Fibroblast of pulmonary artery (primary cell): ENCODE data around the gene TENM3.

Experiments used
- DNase-seq: peaks from one replicate; pipeline ENCODE4 v3.0.0-alpha.2; 2010; ENCODE audit warnings: low read depth
- H3K4me3 ChIP-seq: replicated peaks from 2 replicates; pipeline ENCODE4 v1.5.1; 2011; ENCODE audit warnings: low read depth, mild to moderate bottlenecking, control low read depth, low read length, moderate library complexity
- TF ChIP-seq, protein P1 (sequence below): IDR thresholded peaks from 2 replicates; pipeline ENCODE4 v1.5.1; 2011; ENCODE audit warnings: mild to moderate bottlenecking, control low read depth, low read length, inconsistent platforms; ENCODE audit errors: missing control alignments

Gene TENM3

DNA sequence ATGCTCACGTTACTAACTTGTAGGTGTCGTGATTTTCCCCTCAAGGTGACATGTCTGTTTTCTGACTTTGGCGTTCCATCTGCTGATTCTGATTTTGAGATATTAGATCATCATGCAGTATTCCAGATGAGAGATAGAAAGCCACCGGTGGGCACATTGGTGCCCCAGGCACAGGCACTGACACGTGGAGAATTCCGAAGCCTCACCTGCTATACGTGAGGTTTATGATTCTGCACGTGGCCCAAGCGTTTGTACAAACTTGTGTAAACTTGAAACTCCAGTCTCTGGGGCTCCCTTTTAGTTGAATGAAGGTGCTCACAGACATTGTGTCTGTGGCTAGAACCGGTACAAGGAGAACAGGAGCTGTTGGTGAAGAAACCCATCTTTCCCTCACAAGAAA, 81.1 kb downstream of the TENM3 start:
- no peak for DNase-seq
- no peak overlapping the region for H3K4me3 ChIP-seq
- TF ChIP-seq, protein P1, sequence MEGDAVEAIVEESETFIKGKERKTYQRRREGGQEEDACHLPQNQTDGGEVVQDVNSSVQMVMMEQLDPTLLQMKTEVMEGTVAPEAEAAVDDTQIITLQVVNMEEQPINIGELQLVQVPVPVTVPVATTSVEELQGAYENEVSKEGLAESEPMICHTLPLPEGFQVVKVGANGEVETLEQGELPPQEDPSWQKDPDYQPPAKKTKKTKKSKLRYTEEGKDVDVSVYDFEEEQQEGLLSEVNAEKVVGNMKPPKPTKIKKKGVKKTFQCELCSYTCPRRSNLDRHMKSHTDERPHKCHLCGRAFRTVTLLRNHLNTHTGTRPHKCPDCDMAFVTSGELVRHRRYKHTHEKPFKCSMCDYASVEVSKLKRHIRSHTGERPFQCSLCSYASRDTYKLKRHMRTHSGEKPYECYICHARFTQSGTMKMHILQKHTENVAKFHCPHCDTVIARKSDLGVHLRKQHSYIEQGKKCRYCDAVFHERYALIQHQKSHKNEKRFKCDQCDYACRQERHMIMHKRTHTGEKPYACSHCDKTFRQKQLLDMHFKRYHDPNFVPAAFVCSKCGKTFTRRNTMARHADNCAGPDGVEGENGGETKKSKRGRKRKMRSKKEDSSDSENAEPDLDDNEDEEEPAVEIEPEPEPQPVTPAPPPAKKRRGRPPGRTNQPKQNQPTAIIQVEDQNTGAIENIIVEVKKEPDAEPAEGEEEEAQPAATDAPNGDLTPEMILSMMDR = no peak

DNA sequence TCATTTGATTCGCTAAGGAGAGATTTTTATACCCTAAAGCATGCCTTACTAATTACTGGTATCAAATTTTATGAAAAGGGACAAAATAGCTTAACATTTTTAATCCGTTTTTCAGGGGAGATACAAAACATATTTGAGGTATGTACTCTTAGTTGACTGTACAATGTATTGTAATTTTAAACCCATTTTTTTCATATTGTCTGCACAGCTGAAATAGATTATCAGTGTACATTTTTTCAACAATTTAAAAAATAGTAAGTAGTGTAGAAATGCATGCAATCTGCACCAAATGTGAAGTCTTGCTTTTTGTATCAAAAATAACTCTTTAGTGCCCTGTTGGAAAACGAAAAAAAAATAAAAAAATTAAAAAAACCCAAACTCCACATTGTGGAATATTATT, 82.2 kb downstream of the TENM3 start:
- H3K4me3 ChIP-seq = no peak overlapping the region
- DNase-seq = no peak
- TF ChIP-seq, protein P1 = no peak

DNA sequence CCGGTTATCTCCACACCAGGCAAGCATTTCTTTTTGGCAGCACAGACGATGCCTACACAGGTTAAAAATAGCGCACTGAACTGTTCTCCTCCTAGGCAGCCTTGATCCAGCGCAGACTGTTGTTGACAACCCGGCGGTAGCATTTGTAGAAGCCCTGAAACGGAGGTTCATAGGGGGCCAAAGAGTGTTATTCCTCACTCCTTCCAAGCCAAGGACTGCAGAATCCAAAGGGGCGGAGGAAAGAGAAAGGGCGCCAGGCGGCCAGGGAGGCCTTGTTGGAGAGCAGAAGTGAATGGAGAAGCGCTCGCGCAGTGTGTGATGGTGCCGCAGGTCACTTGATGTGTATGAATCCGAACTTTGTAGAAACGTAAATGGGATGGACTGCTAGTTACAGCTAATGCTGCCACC, 82.7 kb downstream of the TENM3 start:
- TF ChIP-seq, protein P1 = no peak
- DNase-seq = no peak
- no peak overlapping the region for H3K4me3 ChIP-seq

DNA sequence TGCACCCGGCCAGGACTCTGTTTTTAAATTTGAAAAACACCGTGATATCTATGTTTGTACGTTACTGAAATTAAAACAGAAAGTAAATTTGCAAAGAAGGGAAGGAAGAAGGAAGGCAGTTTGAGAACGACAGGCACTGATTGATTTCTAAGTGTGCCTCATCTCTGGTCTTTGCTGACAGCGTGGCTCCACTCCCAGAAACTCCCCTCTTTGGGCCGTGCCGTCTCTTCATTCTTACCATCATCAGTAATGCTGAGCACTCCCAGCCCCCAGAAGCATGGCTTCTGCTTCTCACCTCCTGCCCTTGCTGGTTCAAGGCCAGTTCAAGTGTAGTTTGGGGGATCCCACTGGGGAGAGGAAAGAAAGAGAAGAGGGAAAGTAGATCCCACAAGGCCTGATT, 85.3 kb downstream of the TENM3 start:
- DNase-seq = no peak
- no peak overlapping the region for H3K4me3 ChIP-seq
- TF ChIP-seq, protein P1 = no peak

DNA sequence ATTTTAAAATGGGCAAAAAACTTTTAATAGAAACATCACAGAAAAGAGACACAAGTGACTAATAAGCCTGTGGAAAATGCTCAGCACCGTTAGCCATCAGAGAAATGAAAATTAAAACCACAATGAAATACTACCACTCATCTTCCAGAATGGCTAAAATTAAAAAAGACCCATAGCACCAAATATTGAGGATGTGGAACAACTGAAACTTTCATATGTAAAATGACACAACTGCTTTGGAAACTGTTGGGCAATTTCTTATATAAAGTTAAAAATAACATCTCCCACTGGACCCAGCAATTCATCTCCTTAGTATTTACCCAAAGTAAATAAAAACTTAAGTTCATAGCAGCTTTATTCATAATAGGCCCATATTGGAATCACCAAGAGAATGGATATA, 94.2 kb downstream of the TENM3 start:
- TF ChIP-seq, protein P1 = no peak
- H3K4me3 ChIP-seq = no peak overlapping the region
- no peak for DNase-seq

DNA sequence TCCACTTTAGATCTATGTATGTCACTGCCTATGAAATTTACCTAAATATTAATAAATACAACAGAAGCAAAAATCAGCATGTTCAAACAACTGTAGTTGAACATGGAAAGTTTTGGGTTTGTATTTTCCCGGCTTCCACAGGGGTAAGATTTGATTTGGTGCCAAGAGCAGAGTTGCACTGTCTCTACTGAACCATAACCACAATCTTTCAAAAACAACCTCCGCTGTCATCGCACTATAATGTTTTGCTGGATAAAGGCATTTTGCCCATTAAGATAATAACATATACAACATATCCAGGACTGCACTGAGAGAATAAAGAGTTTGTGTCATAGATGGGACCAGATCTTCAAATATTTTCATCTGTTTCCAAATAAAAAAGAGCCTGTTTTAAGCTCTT, 94.9 kb downstream of the TENM3 start:
- peak; percentile 22 for DNase-seq
- no peak overlapping the region for H3K4me3 ChIP-seq
- TF ChIP-seq, protein P1 = no peak

DNA sequence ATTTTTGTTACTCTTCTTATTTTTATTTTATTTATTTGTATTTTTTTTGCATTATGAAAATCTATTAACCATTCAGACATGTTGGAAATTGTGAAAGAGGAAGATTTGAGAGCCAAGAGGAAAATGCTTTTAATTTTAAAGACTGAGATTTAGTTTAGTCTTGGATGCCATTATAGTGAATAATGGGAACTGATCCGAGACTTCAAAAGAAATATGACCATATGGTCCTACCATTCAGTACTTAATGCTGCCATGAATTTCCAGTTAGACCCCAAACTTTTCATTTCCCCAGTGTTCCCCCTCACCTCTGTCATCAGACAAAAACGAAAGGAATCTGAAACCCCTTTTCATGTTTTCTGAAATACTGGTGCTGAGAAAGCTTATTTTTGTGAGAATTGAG, 95.5 kb downstream of the TENM3 start:
- DNase-seq = no peak
- TF ChIP-seq, protein P1 = no peak
- H3K4me3 ChIP-seq = no peak overlapping the region
